Subcutaneous adipose tissue (tissue), 4 donors: ENCODE measurements around the gene ALPL. TPM values are rescaled to one million over a fixed set of nuclear protein-coding genes. Genes with fewer than 3 reads are reported as not detected.

Experiments used
- CTCF ChIP-seq: fragments of 450-650 bp; IDR thresholded peaks from one replicate; pipeline ENCODE4 v1.5.1; 2016; ENCODE audit warnings: low read depth, mild to moderate bottlenecking, control low read depth, antibody characterized with exemption, moderate library complexity
- total RNA-seq, 4 donors: library from RNA; depleted of rRNA; stranded (reverse); fragments of >200 nt; gene quantifications; one replicate each; pipeline ENCODE4 v1.1.0, GENCODE V29; 2016

Gene ALPL
- total RNA-seq, 4 donors from 2014 or later = 2.6 to 17.7 (median 9.5) TPM

- TF ChIP-seq CTCF = no peak
Observed at GRCh38 chr1:21607549-21608529, 98.6 kb downstream of the ALPL start.

DNA sequence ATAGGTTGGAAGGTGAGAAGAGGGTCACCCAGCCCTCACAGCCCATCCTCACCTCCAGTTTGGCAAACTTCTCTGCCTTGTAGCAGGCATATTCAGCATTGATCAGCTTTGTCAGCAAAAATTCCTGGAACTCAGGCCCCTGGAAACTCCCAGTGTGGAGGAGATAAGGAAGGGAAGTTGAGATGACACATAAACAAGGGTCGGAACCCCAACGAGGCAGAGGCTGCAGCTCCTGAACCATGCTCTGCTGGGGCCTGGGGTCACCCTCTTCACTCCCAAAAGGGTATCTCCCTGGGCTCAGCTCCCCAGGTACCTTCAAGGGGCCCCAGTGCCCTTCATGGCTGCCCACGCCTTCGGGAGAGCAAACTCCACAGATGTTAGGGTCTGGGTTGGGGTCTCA is 99.6 kb downstream of the ALPL start:
- TF ChIP-seq CTCF = no peak

DNA sequence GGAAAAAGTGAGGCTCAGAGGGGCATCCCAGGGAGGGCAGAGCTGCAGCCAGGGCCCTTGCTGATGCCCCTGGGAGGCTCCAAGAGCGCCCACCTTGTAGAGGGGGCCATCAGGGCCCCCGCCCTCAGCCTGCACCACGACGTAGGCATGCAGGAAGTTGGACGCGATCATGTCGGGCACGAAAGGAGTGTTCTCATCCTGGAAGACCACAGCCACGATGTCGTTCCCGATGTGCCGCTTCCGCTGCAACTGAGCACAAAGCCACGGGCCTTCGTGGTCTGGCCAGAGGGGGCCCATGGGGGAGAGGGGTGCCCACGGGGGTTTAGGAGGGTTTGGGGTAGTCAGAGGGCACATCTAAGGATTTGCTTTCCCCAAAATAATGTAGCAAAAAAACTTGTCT is 100.8 kb downstream of the ALPL start:
- TF ChIP-seq CTCF = no peak

GRCh38 chr1:21610989-21611785 is 102.0 kb downstream of the ALPL start:
- TF ChIP-seq CTCF = no peak

GRCh38 chr1:21612057-21612456 is 102.8 kb downstream of the ALPL start:
- no peak for TF ChIP-seq CTCF

DNA sequence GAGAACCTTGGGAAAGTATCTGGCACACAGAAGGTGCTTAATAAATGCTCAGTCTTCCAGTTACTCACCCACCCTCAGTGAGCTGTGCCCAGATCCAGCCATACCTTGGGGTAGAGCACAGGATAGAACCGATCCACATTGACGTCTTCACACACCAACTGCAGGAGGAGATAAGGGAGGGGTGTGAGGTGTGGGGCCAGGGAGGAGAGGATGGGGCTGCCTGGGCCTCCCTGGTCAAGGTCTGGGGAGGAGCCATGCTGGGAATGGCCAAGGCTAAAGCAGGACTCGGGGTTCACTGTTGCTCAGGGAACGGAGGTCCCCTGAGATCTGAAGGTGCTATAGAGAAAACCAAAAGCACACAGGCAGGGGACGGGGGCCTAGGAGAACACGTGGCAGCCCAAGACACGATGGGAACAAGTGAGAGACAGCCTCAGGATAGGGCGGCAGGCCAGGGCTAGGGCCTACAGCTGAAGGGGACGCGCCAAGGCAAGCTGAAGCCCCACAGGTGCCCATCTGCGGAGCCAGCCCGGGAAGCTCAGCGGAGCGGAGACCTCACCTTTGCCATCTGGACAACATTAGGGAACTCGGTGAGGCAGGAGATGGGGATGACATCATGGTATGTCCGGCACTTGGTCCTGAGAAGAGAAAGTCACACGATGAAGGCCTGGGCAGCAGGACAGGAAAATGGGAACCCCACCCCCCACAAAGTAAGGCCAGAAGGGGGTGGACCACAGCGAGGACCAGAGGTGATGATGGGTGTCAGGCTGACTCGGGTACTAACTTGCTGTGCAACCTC is 104.0 kb downstream of the ALPL start:
- no peak for TF ChIP-seq CTCF
